ENCODE data around the gene RGS19.

DNA sequence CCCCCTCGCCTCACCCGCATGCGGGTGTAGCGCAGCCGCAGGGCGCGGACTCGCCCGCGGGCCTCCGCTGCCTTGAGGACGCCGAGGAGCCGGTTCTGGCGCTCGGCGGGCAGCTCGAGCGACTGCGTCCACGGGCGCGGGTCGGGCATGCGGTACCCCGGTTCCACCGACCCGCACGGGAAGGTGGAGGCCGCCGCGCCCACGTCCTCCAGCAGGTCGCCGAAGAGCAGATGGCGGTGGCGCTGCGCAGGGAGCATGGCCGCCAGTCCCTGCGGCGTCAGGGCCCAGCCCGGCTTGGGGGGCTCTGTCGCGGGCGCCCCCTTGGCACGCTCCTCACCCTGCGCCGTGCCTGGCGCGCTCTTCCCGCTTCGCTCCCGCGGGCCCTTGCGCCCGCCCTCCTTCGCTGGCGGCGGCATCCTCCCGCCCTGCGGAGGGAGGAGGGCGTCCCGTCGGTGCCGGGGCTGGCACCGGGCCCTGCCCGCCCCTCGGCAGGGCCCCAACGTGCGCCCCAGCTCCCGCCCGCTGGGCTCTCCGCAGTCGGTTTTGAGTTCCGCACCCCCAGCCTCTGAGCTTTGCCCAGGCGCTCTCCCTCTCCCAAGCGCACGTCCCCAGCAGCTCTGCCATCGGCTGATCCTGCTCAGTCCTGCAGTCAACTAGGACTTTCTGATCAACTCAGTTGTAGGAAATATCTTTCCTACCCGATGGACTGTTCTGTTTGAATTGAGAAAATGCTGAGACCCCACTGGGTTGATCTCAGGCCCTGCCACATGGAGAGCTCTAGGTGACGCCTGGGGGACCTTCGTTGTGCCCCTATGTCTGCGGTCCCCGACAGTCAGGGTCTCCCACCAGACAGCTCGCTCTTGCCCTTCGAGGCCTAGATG is 4.7 kb upstream of the RGS19 start, which contains the start of gene LKAAEAR1:
- TF ChIP-seq, protein P1, sequence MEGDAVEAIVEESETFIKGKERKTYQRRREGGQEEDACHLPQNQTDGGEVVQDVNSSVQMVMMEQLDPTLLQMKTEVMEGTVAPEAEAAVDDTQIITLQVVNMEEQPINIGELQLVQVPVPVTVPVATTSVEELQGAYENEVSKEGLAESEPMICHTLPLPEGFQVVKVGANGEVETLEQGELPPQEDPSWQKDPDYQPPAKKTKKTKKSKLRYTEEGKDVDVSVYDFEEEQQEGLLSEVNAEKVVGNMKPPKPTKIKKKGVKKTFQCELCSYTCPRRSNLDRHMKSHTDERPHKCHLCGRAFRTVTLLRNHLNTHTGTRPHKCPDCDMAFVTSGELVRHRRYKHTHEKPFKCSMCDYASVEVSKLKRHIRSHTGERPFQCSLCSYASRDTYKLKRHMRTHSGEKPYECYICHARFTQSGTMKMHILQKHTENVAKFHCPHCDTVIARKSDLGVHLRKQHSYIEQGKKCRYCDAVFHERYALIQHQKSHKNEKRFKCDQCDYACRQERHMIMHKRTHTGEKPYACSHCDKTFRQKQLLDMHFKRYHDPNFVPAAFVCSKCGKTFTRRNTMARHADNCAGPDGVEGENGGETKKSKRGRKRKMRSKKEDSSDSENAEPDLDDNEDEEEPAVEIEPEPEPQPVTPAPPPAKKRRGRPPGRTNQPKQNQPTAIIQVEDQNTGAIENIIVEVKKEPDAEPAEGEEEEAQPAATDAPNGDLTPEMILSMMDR (IDR thresholded peaks at IDR 0.05; ENCODE audit: low read depth, low read length, missing input control), result no peak
- no peak for TF ChIP-seq RXRA (IDR thresholded peaks at IDR 0.05)

All from liver (tissue), 3 donors.